ENCODE measurements around the gene KRT16. TPM values are rescaled to one million over a fixed set of nuclear protein-coding genes. Genes with fewer than 3 reads are reported as not detected.
A peak's percentile ranks its signal among the peaks of the same experiment; 100 is the strongest.

The KRT16 gene
- total RNA-seq, 1 donor: not detected

GRCh38 chr17:41651625-41652460 lies 39.3 kb upstream of the KRT16 start:
- no peak for DNase-seq (ENCODE audit: low read depth)
- TF ChIP-seq, protein P1, sequence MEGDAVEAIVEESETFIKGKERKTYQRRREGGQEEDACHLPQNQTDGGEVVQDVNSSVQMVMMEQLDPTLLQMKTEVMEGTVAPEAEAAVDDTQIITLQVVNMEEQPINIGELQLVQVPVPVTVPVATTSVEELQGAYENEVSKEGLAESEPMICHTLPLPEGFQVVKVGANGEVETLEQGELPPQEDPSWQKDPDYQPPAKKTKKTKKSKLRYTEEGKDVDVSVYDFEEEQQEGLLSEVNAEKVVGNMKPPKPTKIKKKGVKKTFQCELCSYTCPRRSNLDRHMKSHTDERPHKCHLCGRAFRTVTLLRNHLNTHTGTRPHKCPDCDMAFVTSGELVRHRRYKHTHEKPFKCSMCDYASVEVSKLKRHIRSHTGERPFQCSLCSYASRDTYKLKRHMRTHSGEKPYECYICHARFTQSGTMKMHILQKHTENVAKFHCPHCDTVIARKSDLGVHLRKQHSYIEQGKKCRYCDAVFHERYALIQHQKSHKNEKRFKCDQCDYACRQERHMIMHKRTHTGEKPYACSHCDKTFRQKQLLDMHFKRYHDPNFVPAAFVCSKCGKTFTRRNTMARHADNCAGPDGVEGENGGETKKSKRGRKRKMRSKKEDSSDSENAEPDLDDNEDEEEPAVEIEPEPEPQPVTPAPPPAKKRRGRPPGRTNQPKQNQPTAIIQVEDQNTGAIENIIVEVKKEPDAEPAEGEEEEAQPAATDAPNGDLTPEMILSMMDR (IDR thresholded peaks at IDR 0.05; ENCODE audit: insufficient read depth, low read depth, low read length): no peak
- H3K4me3 ChIP-seq (ENCODE audit: low read depth, low read length): no peak overlapping the region

DNA sequence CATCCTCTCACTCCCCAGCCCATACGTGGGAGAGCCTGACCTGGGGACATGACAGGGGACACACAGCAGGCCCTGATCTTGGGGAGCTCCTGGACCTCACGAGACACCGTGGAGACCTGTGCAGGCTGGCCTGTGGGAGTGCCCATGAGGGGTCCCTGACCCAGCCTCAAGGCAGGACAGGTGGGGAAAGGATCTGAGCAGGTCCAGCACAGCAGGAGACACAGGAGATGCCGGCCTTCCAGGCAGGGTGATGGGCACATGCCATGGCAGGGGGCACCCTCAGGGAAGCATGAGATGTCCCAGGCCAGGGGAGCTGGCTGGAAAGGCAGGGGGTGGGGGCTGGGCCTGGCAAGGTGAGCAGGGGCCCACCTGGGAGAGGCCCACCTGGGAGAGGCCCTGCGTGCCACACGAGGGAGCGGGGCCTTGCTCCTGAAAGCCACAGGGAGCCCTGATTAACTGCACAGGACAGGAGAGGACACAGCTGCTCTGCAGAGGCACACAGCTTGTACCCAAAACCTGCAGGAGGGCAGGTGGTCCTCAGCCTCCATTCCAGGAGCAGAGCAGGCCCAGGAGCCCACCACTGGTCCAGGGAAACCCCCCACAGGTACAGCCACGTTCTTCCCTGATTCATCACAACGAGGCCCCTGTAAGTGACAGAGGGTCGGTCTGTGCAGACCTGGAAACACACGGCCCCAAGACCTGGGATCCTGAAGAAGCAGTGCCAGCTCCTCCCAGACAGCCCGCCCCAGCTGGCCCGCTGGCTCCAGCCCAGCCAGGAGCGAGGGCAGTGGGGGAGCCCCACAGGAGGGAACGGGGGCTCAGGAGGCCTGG lies 38.4 kb upstream of the KRT16 start:
- no peak for DNase-seq (ENCODE audit: low read depth)
- TF ChIP-seq, protein P1 (IDR thresholded peaks at IDR 0.05; ENCODE audit: insufficient read depth, low read depth, low read length): no peak
- no peak overlapping the region for H3K4me3 ChIP-seq (ENCODE audit: low read depth, low read length)

DNA sequence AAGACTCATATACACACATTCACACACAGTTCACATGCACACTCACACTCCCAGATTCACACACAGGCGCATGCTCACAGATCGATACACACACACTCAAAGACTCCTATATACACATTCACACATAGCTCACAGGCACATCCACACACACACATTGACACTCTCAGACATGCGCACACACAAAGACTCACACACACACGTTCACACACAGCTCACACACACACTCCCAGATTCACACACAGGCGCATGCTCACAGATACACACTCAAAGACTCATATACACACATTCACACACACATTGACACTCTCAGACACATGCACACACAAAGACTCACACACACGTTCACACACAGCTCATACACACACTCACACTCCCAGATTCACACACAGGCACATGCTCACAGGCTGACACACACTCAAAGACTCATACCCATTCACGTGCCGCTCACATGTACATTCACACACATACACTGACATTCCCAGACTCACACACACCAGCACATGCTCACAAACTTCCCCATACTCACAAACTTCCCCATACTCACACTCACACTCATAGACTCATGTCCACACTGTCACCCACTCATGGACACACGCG lies 37.5 kb upstream of the KRT16 start:
- no peak overlapping the region for H3K4me3 ChIP-seq (ENCODE audit: low read depth, low read length)
- DNase-seq (ENCODE audit: low read depth): no peak
- TF ChIP-seq, protein P1 (IDR thresholded peaks at IDR 0.05; ENCODE audit: insufficient read depth, low read depth, low read length): no peak

DNA sequence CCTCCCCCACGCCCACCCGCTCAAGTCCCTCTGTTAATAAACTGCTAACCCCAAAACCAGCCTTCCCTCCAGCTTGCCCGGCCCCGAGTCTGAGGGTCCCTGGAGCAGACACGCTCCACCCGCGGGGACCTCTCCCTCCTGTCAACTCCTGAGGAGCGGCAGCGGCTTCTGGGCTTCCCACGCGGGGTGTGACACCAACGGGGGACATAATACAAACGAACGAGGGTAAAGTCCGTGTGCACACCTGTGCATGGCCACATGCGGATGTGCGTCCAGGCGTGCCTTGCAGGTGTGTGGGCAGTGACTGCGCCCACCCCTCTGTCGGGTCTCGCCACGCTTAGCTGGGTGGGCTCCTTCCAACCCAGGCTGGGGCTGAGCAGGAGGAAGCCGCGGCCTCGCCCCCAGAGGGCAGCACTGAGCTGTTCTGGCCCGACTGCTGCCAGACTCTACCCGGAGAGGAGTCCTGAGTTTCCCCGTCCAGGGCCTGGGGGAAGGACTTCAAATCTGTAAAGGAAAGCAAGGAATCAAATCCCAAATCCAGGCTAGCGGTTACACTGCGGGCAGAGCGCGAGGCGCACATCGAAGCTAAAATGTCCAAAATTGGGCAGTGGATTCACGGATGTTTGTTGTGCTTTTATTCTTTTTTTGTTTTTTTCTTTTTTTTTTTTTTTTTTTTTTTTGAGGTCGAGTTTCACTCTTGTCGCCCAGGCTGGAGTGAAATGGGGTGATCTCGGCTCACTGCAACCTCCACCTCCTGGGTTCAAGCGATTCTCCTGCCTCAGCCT lies 36.0 kb upstream of the KRT16 start:
- peak overlapping the region; percentile 52 for H3K4me3 ChIP-seq (ENCODE audit: low read depth, low read length)
- TF ChIP-seq, protein P1 (IDR thresholded peaks at IDR 0.05; ENCODE audit: insufficient read depth, low read depth, low read length): peak; percentile 93
- peak; percentile 83 for DNase-seq (ENCODE audit: low read depth)

DNA sequence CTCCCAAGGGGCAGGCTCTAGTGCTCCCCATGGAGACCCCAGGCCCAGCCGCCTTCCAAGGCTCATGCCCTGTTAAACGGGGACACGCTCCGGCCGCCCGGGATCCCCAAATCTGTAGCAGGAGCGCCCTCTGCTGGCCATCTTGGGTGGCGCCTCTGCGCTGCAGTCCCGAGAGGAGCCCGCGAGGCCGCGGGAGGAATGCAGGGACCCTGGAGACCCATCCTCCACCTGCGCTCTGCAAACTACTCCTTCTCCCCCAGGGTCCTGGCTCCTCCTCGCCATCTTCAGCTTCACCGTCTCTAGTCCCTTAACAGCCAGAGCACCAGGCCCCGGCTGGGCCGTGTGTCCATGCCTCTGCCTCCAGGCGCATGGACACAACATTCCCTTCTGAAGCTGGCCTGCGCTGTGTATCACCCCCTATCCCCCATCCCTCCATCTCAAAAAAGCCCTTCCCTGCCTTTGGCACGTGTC lies 35.4 kb upstream of the KRT16 start:
- TF ChIP-seq, protein P1 (IDR thresholded peaks at IDR 0.05; ENCODE audit: insufficient read depth, low read depth, low read length): peak; percentile 85
- H3K4me3 ChIP-seq (ENCODE audit: low read depth, low read length): peak overlapping the region; percentile 52
- DNase-seq (ENCODE audit: low read depth): peak; percentile 62

Measured in fibroblast of villous mesenchyme (primary cell).